H1 (cell line): Measurements from ENCODE around the gene GMNN. TPM values are rescaled to one million over a fixed set of nuclear protein-coding genes. Genes with fewer than 3 reads are reported as not detected.

Source experiments
- KDM1A ChIP-seq: fragments of 200-600, 300-600 bp; sonication (generic); IDR thresholded peaks from 2 replicates; pipeline ENCODE4 v1.7.1; 2016; ENCODE audit warnings: mild to moderate bottlenecking, low read length, borderline replicate concordance
- RXRA ChIP-seq: IDR thresholded peaks from 2 replicates; pipeline ENCODE4 v1.6.1; 2011; ENCODE audit warnings: low read depth, mild to moderate bottlenecking, low read length, moderate library complexity; ENCODE audit not compliant: insufficient read depth
- SIX5 ChIP-seq: IDR thresholded peaks from 2 replicates; pipeline ENCODE4 v1.6.1; 2011; ENCODE audit warnings: mild to moderate bottlenecking, low read depth, low read length
- polyA plus RNA-seq, 7 experiments: library from polyadenylated mRNA; depleted of rRNA in 3 of 7; stranded (reverse) in 5 of 7; unstranded in 2 of 7; fragments of >200 nt in 5 of 7; fragments of 200-250 nt in 2 of 7; gene quantifications; 1 replicate in 5 of 7; 2 replicates in 1 of 7; 4 replicates in 1 of 7; pipeline versions ENCODE4 v1.2.1 to v1.2.3, GENCODE V29; 2011 to 2013; ENCODE audit warnings: missing spikeins in 2 of 7, mixed read lengths in 2 of 7
- total RNA-seq: library from RNA; stranded (reverse); fragmentation: NEBNext Ultra II Directional; extraction: Animal tissue kit (Norgen Biotek cat#: 25700); gene quantifications from 2 replicates; pipeline ENCODE4 v1.2.1, GENCODE V29; 2021
- TF ChIP-seq, protein P1 (sequence below), 3 experiments: IDR thresholded peaks; 1 replicate in 2 of 3; 2 replicates in 1 of 3; pipeline versions ENCODE4 v1.5.1 to v1.6.1; 2011; ENCODE audit warnings: low read length in 3 of 3, mild to moderate bottlenecking in 3 of 3, inconsistent platforms in 2 of 3, low read depth in 1 of 3, moderate library complexity in 1 of 3; ENCODE audit not compliant: insufficient read depth in 1 of 3; ENCODE audit errors: control extremely low read depth in 1 of 3

The GMNN gene
- total and polyA plus RNA-seq, 2 of the 8 experiments (the other 6 are each of a cell fraction or from before 2014, with no cell fraction given): 65.9 to 101 TPM

DNA sequence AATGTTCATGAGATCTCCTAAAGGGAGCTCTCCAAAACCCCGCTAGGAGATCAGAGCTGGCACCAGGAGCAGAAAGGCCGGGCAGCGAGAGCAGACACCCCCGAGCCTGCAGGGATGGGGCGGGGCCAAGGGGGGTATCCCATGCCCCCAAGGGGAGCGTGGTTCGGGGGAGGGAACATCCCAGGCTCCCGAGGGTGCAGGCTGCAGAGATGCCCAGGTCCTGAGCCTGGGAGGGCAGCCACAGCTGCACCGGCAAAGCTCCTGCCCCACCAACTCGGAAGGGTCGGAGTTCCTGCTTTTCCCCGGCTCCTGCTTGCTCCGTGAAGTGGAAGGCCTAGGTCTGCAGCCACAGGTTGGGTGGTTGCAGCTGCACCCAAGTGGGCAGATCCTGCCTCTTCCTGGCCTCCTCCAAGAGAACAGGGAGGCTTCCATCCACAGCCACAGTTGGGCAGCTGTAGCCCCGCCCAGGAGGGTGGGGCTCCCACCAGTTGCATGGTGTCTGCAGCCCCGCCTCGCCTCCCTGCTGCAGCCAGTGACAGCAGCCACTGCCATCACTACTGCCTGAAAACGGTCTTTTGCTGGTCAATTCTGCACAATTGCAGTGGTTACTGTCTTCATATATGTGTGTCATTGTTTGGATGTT, 13.4 kb upstream of the GMNN start (continued):
- no peak for TF ChIP-seq SIX5
- no peak for TF ChIP-seq KDM1A
- TF ChIP-seq, protein P1, sequence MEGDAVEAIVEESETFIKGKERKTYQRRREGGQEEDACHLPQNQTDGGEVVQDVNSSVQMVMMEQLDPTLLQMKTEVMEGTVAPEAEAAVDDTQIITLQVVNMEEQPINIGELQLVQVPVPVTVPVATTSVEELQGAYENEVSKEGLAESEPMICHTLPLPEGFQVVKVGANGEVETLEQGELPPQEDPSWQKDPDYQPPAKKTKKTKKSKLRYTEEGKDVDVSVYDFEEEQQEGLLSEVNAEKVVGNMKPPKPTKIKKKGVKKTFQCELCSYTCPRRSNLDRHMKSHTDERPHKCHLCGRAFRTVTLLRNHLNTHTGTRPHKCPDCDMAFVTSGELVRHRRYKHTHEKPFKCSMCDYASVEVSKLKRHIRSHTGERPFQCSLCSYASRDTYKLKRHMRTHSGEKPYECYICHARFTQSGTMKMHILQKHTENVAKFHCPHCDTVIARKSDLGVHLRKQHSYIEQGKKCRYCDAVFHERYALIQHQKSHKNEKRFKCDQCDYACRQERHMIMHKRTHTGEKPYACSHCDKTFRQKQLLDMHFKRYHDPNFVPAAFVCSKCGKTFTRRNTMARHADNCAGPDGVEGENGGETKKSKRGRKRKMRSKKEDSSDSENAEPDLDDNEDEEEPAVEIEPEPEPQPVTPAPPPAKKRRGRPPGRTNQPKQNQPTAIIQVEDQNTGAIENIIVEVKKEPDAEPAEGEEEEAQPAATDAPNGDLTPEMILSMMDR (IDR thresholded peaks at IDR 0.05; ENCODE audit: control extremely low read depth in 1 of 3, insufficient read depth in 1 of 3, low read depth in 1 of 3, low read length in 3 of 3): no peak
- TF ChIP-seq RXRA: no peak
